GM21367 (cell line): ENCODE results near the gene CXCL10.
"Not testable (repeated sequence)": the region's sequence is repeated elsewhere in the genome, so short reads cannot be mapped to it uniquely, and the experiment has no call there.

Experiments used
- ATAC-seq: cut with Tn5 transposase; IDR thresholded peaks from one replicate; pipeline ENCODE4 v1.9.1; 2021; ENCODE audit not compliant: unreplicated experiment

Gene CXCL10

GRCh38 chr4:76023389-76023788, at the start of gene CXCL10:
CXCL10 (minus strand) TSS chr4:76023497; CDS start chr4:76023431, 66 bp downstream.
- ATAC-seq = no peak

DNA sequence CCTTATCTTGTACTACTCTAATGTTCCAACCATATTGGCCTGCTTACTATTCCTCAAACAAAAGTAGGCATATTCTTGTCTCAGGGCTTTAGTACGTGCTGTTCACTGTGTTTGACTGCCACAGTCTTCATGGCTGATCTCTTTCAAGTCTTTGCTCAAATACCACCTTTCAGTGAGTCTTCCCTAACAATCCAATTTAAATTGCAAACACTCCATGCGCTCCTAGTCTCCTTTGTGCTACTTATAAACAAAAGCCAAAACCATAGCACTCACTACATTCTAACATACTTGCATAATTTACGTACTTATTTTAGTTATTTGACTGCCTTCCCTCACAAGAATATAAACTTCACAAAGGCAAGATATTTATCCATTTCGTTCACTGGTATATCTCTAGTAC, 49.5 kb upstream of the CXCL10 start:
- ATAC-seq = no peak

DNA sequence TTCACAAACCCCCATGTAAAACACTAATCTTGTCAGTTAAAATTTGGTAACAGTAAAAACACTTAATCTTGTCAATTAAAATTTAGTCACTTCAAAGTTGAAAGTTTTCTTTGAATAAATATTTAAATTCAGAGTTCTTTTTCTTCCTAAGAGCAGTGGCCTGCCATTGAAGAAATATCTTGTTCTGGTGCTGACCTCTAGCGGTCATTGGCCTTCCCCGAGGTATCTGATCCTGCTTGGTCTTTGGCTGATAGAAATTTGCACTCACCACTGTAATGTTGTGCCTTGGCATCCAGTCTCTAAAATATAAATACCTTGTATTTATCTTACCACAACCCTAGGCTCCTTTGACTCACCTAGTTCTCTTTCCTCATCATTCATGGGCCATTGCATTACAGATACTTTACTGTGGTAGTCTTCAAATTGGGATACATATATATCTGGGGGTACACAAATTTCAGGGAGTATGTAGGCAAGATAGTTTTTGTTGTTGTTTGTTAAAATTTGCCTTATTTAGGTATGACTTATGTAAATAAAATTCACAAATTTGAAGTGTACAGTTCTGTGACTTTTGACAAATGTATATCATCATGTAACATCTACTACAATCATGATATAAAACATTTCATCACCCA, 44.5 kb upstream of the CXCL10 start:
- no peak for ATAC-seq

- no peak for ATAC-seq
Observed at GRCh38 chr4:76066546-76066945, 43.2 kb upstream of the CXCL10 start.

DNA sequence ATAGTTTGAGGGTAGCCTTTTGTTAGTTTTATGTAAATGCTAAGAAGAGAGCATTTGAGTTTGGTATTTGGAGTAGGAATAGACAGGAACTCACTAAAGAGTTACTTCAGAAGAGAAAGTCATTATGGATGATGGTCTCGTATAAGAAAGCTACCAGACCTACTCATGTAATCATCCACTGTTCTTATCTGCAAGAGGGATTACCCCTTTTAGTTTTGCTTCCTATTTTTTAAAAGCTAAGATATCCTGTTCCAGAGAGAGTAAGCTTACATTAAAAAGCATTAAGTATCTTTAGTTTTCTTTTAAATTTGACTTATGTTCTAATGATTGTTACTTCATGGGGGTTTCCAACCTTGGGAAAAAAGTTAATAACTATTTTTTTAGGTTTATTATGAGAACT, 38.7 kb upstream of the CXCL10 start:
- peak; percentile 65 for ATAC-seq

DNA sequence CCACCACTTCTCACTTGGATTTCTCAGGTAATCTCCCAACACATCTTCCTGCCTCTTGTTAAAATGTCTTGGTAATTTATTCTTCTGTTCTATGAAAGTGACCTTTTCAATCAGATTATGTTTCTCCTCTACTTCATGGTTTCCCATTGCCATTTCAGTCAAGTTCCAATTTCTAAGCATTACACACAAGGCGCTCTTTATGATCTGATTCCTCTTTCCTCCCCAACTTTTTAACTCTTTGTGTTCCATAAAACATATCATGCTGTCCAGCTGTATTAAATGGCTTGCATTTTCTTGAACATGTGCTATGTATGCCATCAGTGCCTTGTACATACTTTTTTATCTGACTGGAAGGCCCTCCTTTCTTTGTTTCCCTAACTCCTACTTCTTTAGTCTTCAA, 38.1 kb upstream of the CXCL10 start:
- ATAC-seq = no peak

DNA sequence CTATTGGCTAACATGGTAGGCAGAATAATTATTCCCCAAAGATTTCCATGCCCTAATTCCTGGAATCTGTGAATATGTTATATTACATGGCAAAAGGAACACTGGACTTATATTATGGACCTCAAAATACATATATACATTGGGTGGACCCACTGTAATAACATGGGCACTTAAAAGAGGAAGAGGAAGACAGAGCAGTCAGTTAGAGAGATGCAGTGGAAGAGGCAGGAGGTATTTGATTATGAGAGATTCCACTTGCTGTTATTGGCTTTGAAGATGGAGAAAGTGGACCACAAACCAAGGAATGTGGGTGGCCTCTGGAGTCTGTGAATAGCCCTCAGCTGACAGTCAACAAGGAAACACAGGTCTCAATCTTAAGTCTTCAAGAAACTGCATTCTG, 37.2 kb upstream of the CXCL10 start:
- no peak for ATAC-seq

DNA sequence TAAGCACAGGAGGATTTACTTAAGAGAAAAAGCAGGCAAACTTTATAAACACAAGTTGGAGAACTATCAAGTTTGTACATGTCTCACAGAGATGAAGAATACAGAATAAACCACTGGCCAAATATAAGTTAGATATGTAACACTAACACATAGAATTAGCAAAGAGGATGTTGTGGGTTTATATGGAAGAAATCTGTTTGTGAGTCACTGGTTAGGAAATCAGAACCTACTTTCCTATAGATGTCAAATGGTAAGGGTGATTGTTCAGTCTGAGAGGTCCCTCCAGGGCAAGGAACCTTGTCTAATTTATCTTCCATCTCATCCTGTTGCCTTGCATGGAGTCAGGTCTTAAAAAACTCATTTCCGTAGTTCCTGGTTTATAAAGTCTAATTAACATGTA, 36.5 kb upstream of the CXCL10 start:
- ATAC-seq = no peak

GRCh38 chr4:76058888-76059426, 35.7 kb upstream of the CXCL10 start:
- no peak for ATAC-seq

DNA sequence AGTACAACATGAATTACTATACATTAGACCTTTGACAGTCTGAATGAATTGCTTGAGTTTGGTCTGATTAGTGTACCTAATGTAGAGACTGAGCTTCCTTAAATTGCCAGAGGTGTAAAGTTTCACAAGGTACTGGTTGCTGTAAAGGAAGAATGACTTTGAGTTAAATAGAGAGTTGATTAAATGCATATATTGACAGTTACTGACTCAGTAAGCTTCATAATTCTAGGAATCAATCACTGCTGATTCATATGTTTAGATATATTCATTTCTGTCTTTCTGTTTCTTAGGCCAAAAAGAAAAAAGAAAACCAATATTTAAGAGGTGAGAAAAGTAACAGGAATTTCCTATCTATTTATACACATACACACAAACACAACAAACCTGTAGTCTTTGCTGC, 35.0 kb upstream of the CXCL10 start:
- no peak for ATAC-seq

GRCh38 chr4:76055421-76055820, 32.1 kb upstream of the CXCL10 start:
- no peak for ATAC-seq

- peak; percentile 98 for ATAC-seq
Observed at GRCh38 chr4:76055016-76055415, 31.7 kb upstream of the CXCL10 start.

- ATAC-seq = no peak
Observed at GRCh38 chr4:76053730-76054129, 30.4 kb upstream of the CXCL10 start.

GRCh38 chr4:76050560-76051050, 27.3 kb upstream of the CXCL10 start:
- not testable (repeated sequence) for ATAC-seq

DNA sequence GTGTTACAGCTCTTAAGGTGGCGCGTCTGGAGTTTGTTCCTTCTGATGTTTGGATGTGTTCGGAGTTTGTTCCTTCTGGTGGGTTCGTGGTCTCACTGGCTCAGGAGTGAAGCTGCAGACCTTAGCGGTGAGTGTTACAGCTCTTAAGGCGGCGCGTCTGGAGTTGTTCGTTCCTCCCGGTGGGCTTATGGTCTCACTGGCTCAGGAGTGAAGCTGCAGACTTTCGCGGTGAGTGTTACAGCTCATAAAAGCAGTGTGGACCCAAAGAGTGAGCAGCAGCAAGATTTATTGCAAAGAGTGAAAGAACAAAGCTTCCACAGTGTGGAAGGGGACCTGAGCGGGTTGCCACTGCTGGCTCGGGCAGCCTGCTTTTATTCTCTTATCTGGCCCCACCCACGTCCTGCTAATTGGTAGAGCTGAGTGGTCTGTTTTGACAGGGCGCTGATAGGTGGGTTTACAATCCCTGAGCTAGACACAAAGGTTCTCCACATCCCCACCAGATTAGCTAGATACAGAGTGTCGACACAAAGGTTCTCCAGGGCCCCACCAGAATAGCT, 26.6 kb upstream of the CXCL10 start:
- ATAC-seq = not testable (repeated sequence)

DNA sequence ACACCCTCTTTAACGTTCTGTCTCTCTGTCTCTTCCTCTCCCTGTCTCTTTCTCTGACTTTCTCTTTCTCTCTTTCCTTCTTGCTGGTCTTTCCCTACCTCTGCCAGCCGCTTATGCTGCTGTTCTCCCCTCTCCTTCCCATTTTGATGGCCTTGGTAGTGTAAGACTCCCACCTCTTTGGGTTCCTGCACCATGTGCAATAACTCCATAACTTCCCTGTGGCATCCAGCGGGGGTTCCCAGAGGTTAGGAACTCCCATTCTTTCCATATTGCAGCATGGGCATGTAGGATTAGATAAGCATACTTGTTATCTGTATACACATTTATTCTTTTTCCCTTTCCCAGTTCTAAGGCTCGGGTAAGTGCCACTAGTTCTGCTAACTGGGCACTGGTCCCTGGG, 21.4 kb upstream of the CXCL10 start:
- not testable (repeated sequence) for ATAC-seq

- not testable (repeated sequence) for ATAC-seq
Observed at GRCh38 chr4:76043306-76043705, 20.0 kb upstream of the CXCL10 start.

DNA sequence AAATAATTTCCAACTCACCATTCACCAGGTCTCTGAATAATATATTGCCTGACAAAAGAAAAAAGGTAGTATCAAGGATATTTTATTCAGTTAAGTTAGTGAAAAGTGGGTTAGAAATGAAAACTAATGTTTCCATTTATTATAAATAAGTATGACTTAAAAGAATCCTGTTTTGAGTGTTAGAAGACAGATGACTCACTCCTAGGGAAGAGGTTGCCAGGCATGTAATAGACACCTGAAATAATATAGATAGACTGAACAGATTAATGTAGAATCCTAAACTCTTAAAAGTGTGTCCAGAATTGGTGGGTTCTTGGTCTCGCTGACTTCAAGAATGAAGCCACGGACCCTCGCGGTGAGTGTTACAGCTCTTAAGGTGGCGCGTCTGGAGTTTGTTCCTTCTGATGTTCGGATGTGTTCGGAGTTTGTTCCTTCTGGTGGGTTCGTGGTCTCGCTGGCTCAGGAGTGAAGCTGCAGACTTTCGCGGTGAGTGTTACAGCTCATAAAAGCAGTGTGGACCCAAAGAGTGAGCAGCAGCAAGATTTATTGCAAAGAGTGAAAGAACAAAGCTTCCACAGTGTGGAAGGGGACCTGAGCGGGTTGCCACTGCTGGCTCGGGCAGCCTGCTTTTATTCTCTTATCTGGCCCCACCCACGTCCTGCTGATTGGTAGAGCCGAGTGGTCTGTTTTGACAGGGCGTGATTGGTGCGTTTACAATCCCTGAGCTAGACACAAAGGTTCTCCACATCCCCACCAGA, 19.1 kb upstream of the CXCL10 start:
- ATAC-seq = not testable (repeated sequence)

- ATAC-seq = no peak
Observed at GRCh38 chr4:76036855-76037254, 13.6 kb upstream of the CXCL10 start.

DNA sequence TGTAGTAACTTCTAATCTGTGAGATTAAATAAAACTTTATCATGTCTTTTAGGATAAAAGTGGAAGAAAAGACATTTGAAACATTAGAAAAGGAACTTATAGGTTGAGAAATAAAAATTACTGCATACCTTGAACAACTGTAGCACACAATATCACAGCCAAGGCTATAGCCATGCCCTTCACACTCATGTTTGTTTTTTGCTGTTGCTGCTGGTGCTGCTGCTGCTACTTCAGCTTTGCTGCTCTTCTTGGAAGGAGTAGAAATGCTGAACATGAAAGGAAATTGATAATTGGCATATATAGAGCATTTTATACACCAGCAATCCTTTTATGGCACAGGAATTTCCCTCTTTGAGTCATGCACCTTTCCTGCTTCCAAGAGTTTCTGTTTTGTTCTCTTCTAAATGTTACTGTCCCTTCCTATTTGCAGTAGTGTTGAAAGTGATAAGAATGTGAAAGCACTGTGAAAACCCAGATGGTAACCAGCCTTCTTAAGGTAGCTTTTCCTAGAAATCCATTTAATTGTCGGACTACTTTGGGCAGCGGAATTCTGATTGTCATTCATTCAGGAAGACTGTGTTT, 12.6 kb upstream of the CXCL10 start, which contains the start of gene CXCL11:
Gene CXCL11 (minus strand): TSS at position 272 of the 582 bp plus-strand sequence. CDS start 83 bp downstream, at position 189.
- ATAC-seq = no peak

- ATAC-seq = no peak
Observed at GRCh38 chr4:76035141-76035540, 11.8 kb upstream of the CXCL10 start.
